Ectodermal cell (in vitro differentiated cells): ENCODE results near the gene SDK2.

Experiments
- H3K27ac ChIP-seq: 2 replicates; pipeline ENCODE4 v1.7.0; 2013; ENCODE audit warnings: mild to moderate bottlenecking, low read depth, low read length; ENCODE audit not compliant: insufficient read depth, poor library complexity, severe bottlenecking
- H3K27me3 ChIP-seq: 2 replicates; pipeline ENCODE4 v1.7.0; 2013; ENCODE audit warnings: mild to moderate bottlenecking, low read length; ENCODE audit not compliant: insufficient read depth, control insufficient read depth, poor library complexity, severe bottlenecking
- H3K36me3 ChIP-seq: one replicate; pipeline ENCODE4 v1.7.0; 2013; ENCODE audit warnings: low read length; ENCODE audit not compliant: control insufficient read depth, insufficient read depth
- H3K4me1 ChIP-seq: one replicate; pipeline ENCODE4 v1.7.0; 2013; ENCODE audit warnings: low read length; ENCODE audit not compliant: control insufficient read depth, insufficient read depth
- H3K4me3 ChIP-seq: 2 replicates; pipeline ENCODE4 v1.7.0; 2013; ENCODE audit warnings: low read depth, low read length, control low read depth; ENCODE audit not compliant: insufficient read depth
- H3K9me3 ChIP-seq: 2 replicates; pipeline ENCODE4 v1.7.0; 2013; ENCODE audit warnings: mild to moderate bottlenecking, low read length, moderate library complexity; ENCODE audit not compliant: control insufficient read depth
- WGBS, 2 experiments: methylation state at CpG; one replicate each; pipeline ENCODE4 v1.1.7; 2013; ENCODE audit warnings: missing lambda C conversion rate in 2 of 2; 5-methylcytosine and 5-hydroxymethylcytosine counted together

The SDK2 gene

GRCh38 chr17:73292031-73292531, 352.2 kb downstream of the SDK2 start:
- no peak overlapping the region for H3K4me3 ChIP-seq
- 96 to 97% methylated on average over 12 of the region's 12 CpGs for WGBS, 2 experiments
- H3K27ac ChIP-seq = no peak overlapping the region
- no peaks in the 10 kb centered on the region for H3K27me3 ChIP-seq
- H3K4me1 ChIP-seq = no peaks in the 10 kb centered on the region
- H3K36me3 ChIP-seq = no peaks in the 10 kb centered on the region
- no peaks in the 10 kb centered on the region for H3K9me3 ChIP-seq

- Histone ChIP-seq H3K9me3 (no peaks in the 10 kb centered on the region), H3K27me3 (no peaks in the 10 kb centered on the region), H3K27ac (no peak overlapping the region), H3K36me3 (no peaks in the 10 kb centered on the region), H3K4me1 (peaks cover 5% of the 10 kb centered on the region), H3K4me3 (no peak overlapping the region)
- 86 to 89% methylated on average over 8 of the region's 8 CpGs for WGBS, 2 experiments
These were observed 352.9 kb downstream of the SDK2 start for GRCh38 chr17:73291260-73291801.

GRCh38 chr17:73290399-73291259, 353.6 kb downstream of the SDK2 start:
- H3K4me3 ChIP-seq = no peak overlapping the region
- no peaks in the 10 kb centered on the region for H3K36me3 ChIP-seq
- H3K27me3 ChIP-seq = no peaks in the 10 kb centered on the region
- WGBS, 2 experiments = 93 to 95% methylated on average over 16 of the region's 16 CpGs
- H3K4me1 ChIP-seq = peaks cover 12% of the 10 kb centered on the region
- no peak overlapping the region for H3K27ac ChIP-seq
- H3K9me3 ChIP-seq = no peaks in the 10 kb centered on the region

GRCh38 chr17:73289549-73290254, 354.5 kb downstream of the SDK2 start:
- Histone ChIP-seq H3K9me3 (no peaks in the 10 kb centered on the region), H3K4me3 (no peak overlapping the region), H3K27me3 (no peaks in the 10 kb centered on the region), H3K4me1 (peaks cover 21% of the 10 kb centered on the region), H3K36me3 (no peaks in the 10 kb centered on the region), H3K27ac (no peak overlapping the region)
- 90 to 91% methylated on average over 7 of the region's 7 CpGs for WGBS, 2 experiments

- Histone ChIP-seq H3K9me3 (no peaks in the 10 kb centered on the region), H3K27ac (no peak overlapping the region), H3K36me3 (no peaks in the 10 kb centered on the region), H3K27me3 (no peaks in the 10 kb centered on the region), H3K4me1 (peaks cover 29% of the 10 kb centered on the region), H3K4me3 (no peak overlapping the region)
- WGBS, 2 experiments = 85% methylated on average over 19 of the region's 19 CpGs
These were observed 355.5 kb downstream of the SDK2 start for GRCh38 chr17:73288534-73289302.

DNA sequence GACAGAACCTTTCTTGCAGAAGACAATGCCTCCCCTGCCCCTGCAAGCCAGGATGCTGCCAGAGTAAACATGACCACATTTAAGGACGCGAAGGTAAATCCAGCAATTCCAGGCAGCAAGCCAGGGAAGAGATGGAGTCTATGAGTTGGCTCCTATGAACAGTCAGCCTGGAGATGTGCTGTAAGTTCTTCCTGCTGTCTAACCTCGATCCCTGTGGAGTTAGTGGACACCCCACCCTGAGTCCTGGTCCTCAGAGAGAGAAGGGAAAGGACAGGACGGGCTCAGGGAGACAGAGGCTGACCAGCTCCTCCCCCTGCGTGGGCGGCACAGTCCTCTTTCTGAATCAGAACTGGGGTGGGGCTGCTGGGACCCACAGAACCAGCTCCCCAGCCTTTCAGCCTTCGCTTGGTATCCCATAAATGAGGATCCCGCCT, 357.4 kb downstream of the SDK2 start:
- Histone ChIP-seq H3K27ac (no peak overlapping the region), H3K27me3 (no peaks in the 10 kb centered on the region), H3K9me3 (no peaks in the 10 kb centered on the region), H3K36me3 (no peaks in the 10 kb centered on the region), H3K4me3 (no peak overlapping the region), H3K4me1 (peaks cover 35% of the 10 kb centered on the region)
- 88% methylated on average over 8 of the region's 8 CpGs for WGBS, 2 experiments

DNA sequence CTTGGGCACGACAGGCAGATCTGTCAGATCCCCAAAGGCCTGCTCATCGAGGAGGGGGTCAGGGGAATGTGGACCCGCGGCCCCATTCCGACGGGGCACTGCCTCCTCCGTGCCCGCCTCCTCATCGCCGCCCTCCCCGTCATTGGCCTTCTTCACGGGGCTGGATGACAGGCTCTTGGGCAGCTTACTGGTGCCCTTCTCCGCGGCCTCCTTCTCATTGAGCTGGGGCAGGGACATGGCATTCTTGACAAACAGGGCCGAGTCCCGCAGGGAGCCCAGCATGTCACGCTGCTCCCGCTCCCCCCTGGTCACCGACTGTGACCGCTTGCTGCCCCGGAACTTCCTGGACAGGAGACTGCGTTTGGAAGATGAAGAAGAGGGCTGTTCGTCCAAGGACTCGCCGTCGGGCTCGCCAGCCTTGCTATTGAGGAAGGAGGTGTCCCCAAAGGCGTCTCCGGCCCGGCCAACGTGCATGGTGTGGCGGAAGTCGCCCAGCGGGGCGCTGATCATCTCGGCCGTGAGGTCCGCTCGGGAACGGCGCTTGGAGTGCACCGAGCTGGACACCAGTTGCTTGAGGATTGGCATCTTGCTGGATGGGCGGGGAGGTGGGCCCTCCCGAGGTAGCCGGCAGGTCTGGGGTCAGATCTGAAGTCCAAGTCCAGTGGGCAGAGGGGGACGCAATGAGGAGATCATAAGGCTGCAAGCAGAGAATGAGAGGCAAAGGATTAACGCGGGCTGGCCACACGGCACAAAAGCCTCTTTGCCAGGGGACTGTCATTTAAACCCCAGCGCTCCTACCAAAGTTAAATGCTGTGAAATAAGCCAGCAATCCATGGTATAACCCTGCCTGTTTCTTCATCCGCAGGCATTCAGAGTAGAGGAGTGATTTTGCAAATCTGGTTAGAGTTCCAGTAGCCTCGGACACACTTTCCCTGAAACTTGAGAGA, 358.1 kb downstream of the SDK2 start:
- no peak overlapping the region for H3K4me3 ChIP-seq
- peaks cover 35% of the 10 kb centered on the region for H3K4me1 ChIP-seq
- H3K36me3 ChIP-seq = no peaks in the 10 kb centered on the region
- WGBS, 2 experiments = 92 to 93% methylated on average over 52 of the region's 52 CpGs
- no peak overlapping the region for H3K27ac ChIP-seq
- no peaks in the 10 kb centered on the region for H3K27me3 ChIP-seq
- H3K9me3 ChIP-seq = no peaks in the 10 kb centered on the region

DNA sequence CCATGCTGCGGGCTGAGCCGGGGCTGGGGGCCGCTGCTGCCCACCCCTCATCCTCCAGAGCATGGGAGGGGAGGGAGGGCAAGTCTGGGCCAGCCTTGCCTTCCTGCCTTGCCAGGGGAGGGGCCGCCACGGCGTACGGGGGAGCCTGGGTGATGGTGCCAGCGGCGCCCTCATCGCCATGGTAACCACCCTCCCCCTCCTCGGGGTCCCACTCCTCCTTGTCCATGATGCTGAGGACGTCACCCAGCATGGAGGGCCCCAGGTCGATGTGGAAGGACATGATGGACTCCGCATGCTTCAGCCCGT, 358.7 kb downstream of the SDK2 start:
- 93 to 95% methylated on average over 15 of the region's 15 CpGs for WGBS, 2 experiments
- no peaks in the 10 kb centered on the region for H3K36me3 ChIP-seq

DNA sequence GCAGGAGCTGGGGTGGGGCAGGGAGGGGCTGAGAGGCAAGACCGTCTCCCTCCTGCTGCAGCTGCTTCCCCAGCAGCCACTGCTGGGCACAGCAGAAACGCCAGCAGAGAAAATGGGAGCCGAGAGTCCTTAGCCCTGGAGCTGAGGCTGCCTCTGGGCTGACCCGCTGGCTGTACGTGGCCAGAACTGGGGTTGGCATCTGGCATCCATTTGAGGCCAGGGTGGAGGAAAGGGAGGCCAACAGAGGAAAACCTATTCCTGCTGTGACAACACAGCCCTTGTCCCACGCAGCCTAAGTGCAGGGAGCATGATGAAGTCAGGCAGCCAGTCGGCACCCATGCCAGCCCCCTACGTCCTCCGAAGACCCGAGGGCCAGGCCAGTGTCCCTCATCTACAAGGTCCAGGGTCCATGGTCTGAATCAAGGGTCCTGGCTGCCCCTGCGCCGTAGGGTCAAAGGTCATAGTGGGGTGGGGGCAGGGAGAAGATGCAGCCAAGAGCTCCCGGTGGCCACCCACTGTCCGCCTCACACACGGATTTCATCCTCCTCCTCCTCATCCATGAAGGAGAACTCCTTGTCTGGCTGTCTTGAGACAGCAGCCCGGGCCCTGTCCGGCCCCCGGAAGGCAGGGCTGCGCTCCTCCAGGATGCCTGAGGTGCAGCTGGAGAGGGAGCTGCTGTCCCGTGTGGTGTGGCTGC, 359.2 kb downstream of the SDK2 start:
- Histone ChIP-seq H3K9me3 (no peaks in the 10 kb centered on the region), H3K4me3 (no peak overlapping the region), H3K27me3 (no peaks in the 10 kb centered on the region), H3K4me1 (peaks cover 35% of the 10 kb centered on the region), H3K36me3 (no peaks in the 10 kb centered on the region), H3K27ac (no peak overlapping the region)
- 86 to 87% methylated on average over 20 of the region's 20 CpGs for WGBS, 2 experiments

More for the DNA sequence above, 358.7 kb downstream of the SDK2 start:
- Histone ChIP-seq H3K4me3 (no peak overlapping the region), H3K27ac (no peak overlapping the region), H3K9me3 (no peaks in the 10 kb centered on the region), H3K4me1 (peaks cover 35% of the 10 kb centered on the region), H3K27me3 (no peaks in the 10 kb centered on the region)
